Measurements from ENCODE around the gene HOXA3. TPM values are rescaled to one million over a fixed set of nuclear protein-coding genes. Genes with fewer than 3 reads are reported as not detected.

Gene HOXA3
- polyA plus RNA-seq, 2 of the 4 experiments (the other 2 are of a cell fraction) = 3.3 to 8.7 TPM

GRCh38 chr7:27123007-27123476 lies 29.3 kb downstream of the HOXA3 start:
- DNase-seq (ENCODE audit: low read depth in 1 of 2, low spot score in 1 of 2) = no peak
- CTCF ChIA-PET = interaction anchor here (0.5 to 2.6 kb wide), 4 partner anchors 9 to 462 kb away, joined by 3 to 6 read pairs (median 3); partner anchors contain the start of gene HOXA5
- 54% methylated on average over 14 of the region's 14 CpGs for WGBS (ENCODE audit: missing lambda C conversion rate)
- Histone ChIP-seq H3K27ac (peak overlapping the region; percentile 89 to 90), H3K4me2 (peak overlapping the region; percentile 85), H3K4me3 (peak overlapping the region; percentile 57), H3K9me3 (no peaks in the 10 kb centered on the region), H3K4me1 (peaks cover 42% of the 10 kb centered on the region)
- no peak for FAIRE-seq
- ATAC-seq = peak; percentile 27 to 37; a peak in 3 of 6 replicates
- TF ChIP-seq CEBPB (IDR thresholded peaks at IDR 0.05) (peak; percentile 65 to 90; a peak in 3 of 4 replicates), ZC3H11A (IDR thresholded peaks at IDR 0.05) (no peak)
- POLR2A ChIA-PET = interaction anchor here (0.8 to 1.9 kb wide), 5 partner anchors 8 to 259 kb away, joined by 3 to 9 read pairs (median 5); partner anchors contain the start of genes HOXA4, HOXA5 and SKAP2

DNA sequence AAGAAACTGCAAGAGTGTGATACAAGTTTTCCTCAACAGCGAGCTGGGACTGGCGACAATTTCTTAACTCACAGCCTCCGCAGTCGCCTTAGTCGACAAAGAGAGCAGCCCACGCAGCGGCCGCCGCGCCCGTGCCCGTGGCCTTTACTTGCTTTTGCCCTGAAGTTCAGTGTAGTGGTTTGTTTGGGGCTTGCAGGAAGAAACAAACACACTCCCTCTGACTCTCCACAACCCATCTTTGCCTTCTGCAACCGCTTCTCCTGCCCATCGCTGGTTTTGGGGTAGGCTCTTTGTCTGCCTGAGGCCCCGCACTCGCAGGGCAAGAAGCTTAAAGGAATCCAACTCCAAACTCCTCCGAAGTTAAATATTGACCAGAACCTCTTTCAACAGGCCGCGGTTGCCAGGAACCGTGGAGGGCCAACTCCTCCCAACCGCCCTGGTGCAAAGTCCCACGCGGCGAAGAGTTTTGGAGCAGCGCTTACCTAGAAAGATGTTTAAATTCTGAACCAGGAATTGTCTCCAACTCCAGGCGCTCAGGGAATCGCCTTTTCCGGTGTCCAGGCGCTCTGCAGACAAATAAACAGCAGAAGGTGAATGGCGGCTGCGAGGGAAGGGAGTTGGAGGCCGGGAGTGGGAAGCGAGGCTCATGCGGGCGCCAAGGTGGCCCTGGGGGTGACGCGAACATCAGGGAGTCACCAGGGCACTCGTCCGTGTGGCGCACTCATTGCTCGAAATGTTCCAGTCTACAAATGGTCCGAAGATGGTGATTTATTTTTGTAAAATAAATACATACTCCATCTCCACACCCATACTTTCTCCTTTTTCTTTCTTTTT lies 30.1 kb downstream of the HOXA3 start:
- CTCF ChIA-PET = interaction anchor here (0.5 to 2.6 kb wide), 7 partner anchors 8 to 461 kb away, joined by 3 to 6 read pairs (median 4); partner anchors contain the start of genes HOXA4 and HOXA5
- FAIRE-seq (no peak), ATAC-seq (peak; percentile 63 to 69), DNase-seq (ENCODE audit: low read depth in 1 of 2, low spot score in 1 of 2) (peak; percentile 55 to 69)
- 3% methylated on average over 39 of the region's 42 CpGs for WGBS (ENCODE audit: missing lambda C conversion rate)
- Histone ChIP-seq H3K4me3 (peak overlapping the region; percentile 57), H3K4me1 (peaks cover 49% of the 10 kb centered on the region), H3K4me2 (peak overlapping the region; percentile 85), H3K27ac (peak overlapping the region; percentile 89 to 90), H3K9me3 (no peaks in the 10 kb centered on the region)
- POLR2A ChIA-PET = interaction anchor here (0.8 to 1.9 kb wide), 7 partner anchors 8 to 258 kb away, joined by 3 to 9 read pairs (median 5); partner anchors contain the start of genes HOXA4, HOXA5 and SKAP2
- TF ChIP-seq KDM1A (IDR thresholded peaks at IDR 0.05; ENCODE audit: low read depth) (no peak), HDAC2 (IDR thresholded peaks at IDR 0.05) (no peak; the same call in 1 of the 2 replicates), PHF8 (IDR thresholded peaks at IDR 0.05; ENCODE audit: borderline replicate concordance, low read depth) (peak; percentile 30; the same call in 1 of the 2 replicates), RAD21 (conservative IDR thresholded peaks at IDR 0.05 in 1 of 2, IDR thresholded peaks at IDR 0.05 in 1 of 2) (0 out of 5 replicates have a peak, but pooled peaks of 1 of the 2 experiments have one; percentile 11), CTCF (IDR thresholded peaks at IDR 0.05) (no peak), SREBF2 (IDR thresholded peaks at IDR 0.05) (no peak), GATA3 (IDR thresholded peaks at IDR 0.05; ENCODE audit: borderline replicate concordance) (no peak), JUNB (IDR thresholded peaks at IDR 0.05) (no peak), CEBPB (IDR thresholded peaks at IDR 0.05) (no peak), HEYL (CRISPR knock-in tag; IDR thresholded peaks at IDR 0.05) (no peak), HOXA7 (CRISPR knock-in tag; IDR thresholded peaks at IDR 0.05) (no peak), NPAS2 (CRISPR knock-in tag; IDR thresholded peaks at IDR 0.05; ENCODE audit: borderline replicate concordance) (no peak), E2F6 (IDR thresholded peaks at IDR 0.05; ENCODE audit: borderline replicate concordance, low read depth) (peak; percentile 50; the same call in 1 of the 2 replicates), FOSB (CRISPR knock-in tag; IDR thresholded peaks at IDR 0.05) (no peak), RCOR1 (IDR thresholded peaks at IDR 0.05; ENCODE audit: low read depth, low read length) (no peak), EP300 (IDR thresholded peaks at IDR 0.05) (no peak), ATOH8 (CRISPR knock-in tag; IDR thresholded peaks at IDR 0.05; ENCODE audit: low read depth) (no peak), MAX (IDR thresholded peaks at IDR 0.05) (peak; percentile 68), HOXB13 (CRISPR knock-in tag; IDR thresholded peaks at IDR 0.05; ENCODE audit: low read depth) (no peak), JUN (IDR thresholded peaks at IDR 0.05) (peak in 1 of 2 experiments; percentile 47; a peak in 3 of 5 replicates), TP53 (CRISPR knock-in tag; IDR thresholded peaks at IDR 0.05) (no peak), HES2 (IDR thresholded peaks at IDR 0.05) (no peak), CHD4 (IDR thresholded peaks at IDR 0.05; ENCODE audit: borderline replicate concordance) (no peak), KDM5A (IDR thresholded peaks at IDR 0.05) (no peak), POLR2AphosphoS2 (conservative IDR thresholded peaks at IDR 0.05; ENCODE audit: low read length) (no peak), SMC3 (IDR thresholded peaks at IDR 0.05) (no peak)
- TF ChIP-seq, protein P1, sequence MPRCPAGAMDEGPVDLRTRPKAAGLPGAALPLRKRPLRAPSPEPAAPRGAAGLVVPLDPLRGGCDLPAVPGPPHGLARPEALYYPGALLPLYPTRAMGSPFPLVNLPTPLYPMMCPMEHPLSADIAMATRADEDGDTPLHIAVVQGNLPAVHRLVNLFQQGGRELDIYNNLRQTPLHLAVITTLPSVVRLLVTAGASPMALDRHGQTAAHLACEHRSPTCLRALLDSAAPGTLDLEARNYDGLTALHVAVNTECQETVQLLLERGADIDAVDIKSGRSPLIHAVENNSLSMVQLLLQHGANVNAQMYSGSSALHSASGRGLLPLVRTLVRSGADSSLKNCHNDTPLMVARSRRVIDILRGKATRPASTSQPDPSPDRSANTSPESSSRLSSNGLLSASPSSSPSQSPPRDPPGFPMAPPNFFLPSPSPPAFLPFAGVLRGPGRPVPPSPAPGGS (IDR thresholded peaks at IDR 0.05) = no peak
